H1 (cell line): ENCODE data around the gene DSTN. TPM values are rescaled to one million over a fixed set of nuclear protein-coding genes. Genes with fewer than 3 reads are reported as not detected.

Source experiments
- CTCF ChIA-PET: fragments of 300-600 bp; sonication (Branson Sonifier 250); formaldehyde crosslinking; loops from one replicate; lab custom pipeline; 2021; ENCODE audit not compliant: partially characterized antibody; lab: Charles Lee
- POLR2A ChIA-PET: fragments of 300-600 bp; sonication (Branson Sonifier 250); formaldehyde crosslinking; loops from one replicate; lab custom pipeline; 2021; ENCODE audit warnings: inconsistent platforms; ENCODE audit not compliant: partially characterized antibody; lab: Charles Lee
- DNase-seq, 2 experiments: peaks; one replicate each; pipeline versions ENCODE4 v3.0.0 to v3.0.0-alpha.2; 2010 to 2022; ENCODE audit warnings: low spot score in 2 of 2, low read depth in 1 of 2, mixed read lengths in 1 of 2
- FAIRE-seq: peaks from 2 replicates; lab custom pipeline; 2011; peaks lifted over from hg19 to GRCh38; lab: Jason Lieb, UNC
- H2AFZ ChIP-seq: 2 replicates; pipeline ENCODE4 v1.8.1; 2012; ENCODE audit warnings: low read length, inconsistent platforms
- H2AK5ac ChIP-seq: 2 replicates; pipeline ENCODE4 v1.6.1; 2013; ENCODE audit warnings: low read depth, low read length
- H2BK120ac ChIP-seq: replicated peaks from 2 replicates; pipeline ENCODE3; 2013; ENCODE audit warnings: low read depth, low read length, inconsistent platforms
- H2BK12ac ChIP-seq: 2 replicates; pipeline ENCODE4 v1.6.1; 2013; ENCODE audit warnings: low read depth, low read length
- H2BK15ac ChIP-seq: 2 replicates; pipeline ENCODE4 v1.6.1; 2013; ENCODE audit warnings: low read length
- H2BK20ac ChIP-seq: 2 replicates; pipeline ENCODE4 v1.6.1; 2013; ENCODE audit warnings: low read length
- H2BK5ac ChIP-seq: 2 replicates; pipeline ENCODE4 v1.6.1; 2013; ENCODE audit warnings: low read depth, low read length
- H3K14ac ChIP-seq: 2 replicates; pipeline ENCODE4 v1.6.1; 2013; ENCODE audit warnings: inconsistent platforms; ENCODE audit not compliant: insufficient read length
- H3K18ac ChIP-seq: 2 replicates; pipeline ENCODE4 v1.6.1; 2013; ENCODE audit warnings: low read length; ENCODE audit errors: extremely low read depth
- H3K23ac ChIP-seq: 2 replicates; pipeline ENCODE4 v1.6.1; 2013; ENCODE audit warnings: inconsistent platforms; ENCODE audit not compliant: insufficient read length
- H3K23me2 ChIP-seq: 2 replicates; pipeline ENCODE4 v1.6.1; 2013; ENCODE audit warnings: low read depth, low read length
- H3K27ac ChIP-seq: 2 replicates; pipeline ENCODE4 v1.6.1; 2011; ENCODE audit warnings: low read depth, low read length, inconsistent platforms
- H3K27me3 ChIP-seq, 4 experiments: replicated peaks in 1 of 4; 1 replicate in 1 of 4; 2 replicates in 3 of 4; pipeline versions ENCODE4 v1.6.1 to v1.8.1; 2011 to 2013; ENCODE audit warnings: low read length in 3 of 4, mild to moderate bottlenecking in 3 of 4, inconsistent platforms in 2 of 4, mixed read lengths in 2 of 4, moderate library complexity in 1 of 4; ENCODE audit not compliant: control insufficient read depth in 3 of 4, insufficient read depth in 3 of 4; ENCODE audit errors: extremely low read depth in 1 of 4
- H3K36me3 ChIP-seq, 4 experiments: 2 replicates each; pipeline versions ENCODE4 v1.6.1 to v1.8.1; 2011 to 2013; ENCODE audit warnings: mild to moderate bottlenecking in 4 of 4, low read length in 3 of 4, moderate library complexity in 2 of 4, control low read depth in 1 of 4, inconsistent platforms in 1 of 4; ENCODE audit not compliant: insufficient read depth in 4 of 4, control insufficient read depth in 2 of 4
- H3K4ac ChIP-seq: replicated peaks from 2 replicates; pipeline ENCODE3; 2013; ENCODE audit warnings: low read length, low read depth, mixed read lengths, inconsistent platforms; ENCODE audit not compliant: insufficient read length
- H3K4me1 ChIP-seq, 4 experiments: replicated peaks in 1 of 4; 1 replicate in 1 of 4; 2 replicates in 3 of 4; pipeline versions ENCODE4 v1.6.1 to v1.8.1; 2011 to 2013; ENCODE audit warnings: low read length in 3 of 4, inconsistent platforms in 2 of 4, mixed read lengths in 1 of 4; ENCODE audit not compliant: insufficient read depth in 4 of 4, control insufficient read depth in 3 of 4
- H3K4me2 ChIP-seq, 2 experiments: 2 replicates each; pipeline versions ENCODE4 v1.6.1 to v1.8.1; 2011 to 2013; ENCODE audit warnings: low read depth in 2 of 2, low read length in 2 of 2, control low read depth in 1 of 2, inconsistent platforms in 1 of 2, mild to moderate bottlenecking in 1 of 2; ENCODE audit not compliant: insufficient read depth in 1 of 2
- H3K4me3 ChIP-seq, 4 experiments: fragments of 200-600, 300-600 bp in 1 of 4; sonication (generic), shearing (Covaris generic), sonication (Bioruptor Twin) in 1 of 4; 2 replicates each; pipeline versions ENCODE4 v1.5.1 to v1.8.1; 2011 to 2016; ENCODE audit warnings: low read length in 4 of 4, low read depth in 3 of 4, control low read depth in 2 of 4, inconsistent platforms in 2 of 4, mild to moderate bottlenecking in 2 of 4, mixed read lengths in 1 of 4, moderate library complexity in 1 of 4; ENCODE audit not compliant: insufficient read depth in 2 of 4; ENCODE audit errors: extremely low read depth in 1 of 4
- H3K56ac ChIP-seq: replicated peaks from 2 replicates; pipeline ENCODE3; 2013; ENCODE audit warnings: low read depth, mild to moderate bottlenecking, mixed read lengths, low read length, inconsistent platforms; ENCODE audit not compliant: insufficient read length
- H3K79me1 ChIP-seq: 2 replicates; pipeline ENCODE4 v1.6.1; 2013; ENCODE audit warnings: low read depth, low read length, control low read depth
- H3K79me2 ChIP-seq, 2 experiments: 2 replicates each; pipeline versions ENCODE4 v1.6.1 to v1.8.1; 2012 to 2013; ENCODE audit warnings: low read length in 2 of 2, mild to moderate bottlenecking in 2 of 2, inconsistent platforms in 1 of 2; ENCODE audit not compliant: insufficient read depth in 2 of 2, control insufficient read depth in 1 of 2
- H3K9ac ChIP-seq, 4 experiments: replicated peaks in 1 of 4; 1 replicate in 1 of 4; 2 replicates in 3 of 4; pipeline versions ENCODE4 v1.6.1 to v1.8.1; 2011 to 2013; ENCODE audit warnings: low read depth in 3 of 4, low read length in 3 of 4, control low read depth in 2 of 4, mild to moderate bottlenecking in 2 of 4, moderate library complexity in 2 of 4, inconsistent platforms in 1 of 4; ENCODE audit errors: extremely low read depth in 1 of 4
- H3K9me3 ChIP-seq, 2 experiments: 2 replicates each; pipeline versions ENCODE4 v1.6.1 to v1.8.1; 2012 to 2013; ENCODE audit warnings: mild to moderate bottlenecking in 2 of 2, moderate library complexity in 2 of 2, control low read depth in 1 of 2, inconsistent platforms in 1 of 2, low read depth in 1 of 2, low read length in 1 of 2, mixed read lengths in 1 of 2; ENCODE audit not compliant: insufficient read depth in 2 of 2
- H4K20me1 ChIP-seq, 2 experiments: replicated peaks in 1 of 2; 2 replicates each; pipeline versions ENCODE3 to v1.8.1; 2011 to 2013; ENCODE audit warnings: inconsistent platforms in 2 of 2, low read length in 2 of 2, mild to moderate bottlenecking in 1 of 2; ENCODE audit not compliant: insufficient read depth in 2 of 2, control insufficient read depth in 1 of 2
- H4K5ac ChIP-seq: 2 replicates; pipeline ENCODE4 v1.6.1; 2013; ENCODE audit warnings: low read length, low read depth, mixed read lengths, inconsistent platforms; ENCODE audit not compliant: insufficient read length
- H4K8ac ChIP-seq: 2 replicates; pipeline ENCODE4 v1.8.0; 2013; ENCODE audit warnings: mild to moderate bottlenecking, moderate library complexity, low read length, inconsistent platforms; ENCODE audit not compliant: insufficient read depth; ENCODE audit errors: extremely low read depth
- H4K91ac ChIP-seq: replicated peaks from 2 replicates; pipeline ENCODE3; 2013; ENCODE audit warnings: low read length, mixed read lengths, inconsistent platforms; ENCODE audit not compliant: insufficient read length
- BRCA1 ChIP-seq: IDR thresholded peaks from 2 replicates; pipeline ENCODE4 v1.6.1; 2012; ENCODE audit warnings: low read depth, low read length, improper control_type of control experiment
- MAFK ChIP-seq: IDR thresholded peaks from 2 replicates; pipeline ENCODE4 v1.6.1; 2012; ENCODE audit warnings: low read depth, mild to moderate bottlenecking, improper control_type of control experiment, low read length
- NRF1 ChIP-seq: IDR thresholded peaks from 2 replicates; pipeline ENCODE4 v1.6.1; 2011; ENCODE audit warnings: mild to moderate bottlenecking, low read depth, low read length, improper control_type of control experiment
- POLR2AphosphoS5 ChIP-seq: IDR thresholded peaks from 2 replicates; pipeline ENCODE4 v1.6.1; 2011; ENCODE audit warnings: low read depth, low read length
- TBP ChIP-seq: IDR thresholded peaks from 2 replicates; pipeline ENCODE4 v1.6.1; 2011; ENCODE audit warnings: low read depth, low read length, improper control_type of control experiment
- WGBS, 2 experiments: shearing (Covaris generic) in 1 of 2; methylation state at CpG; one replicate each; pipeline versions ENCODE4 v1.1.6 to v1.1.7; 2013 to 2015; ENCODE audit warnings: low lambda C conversion rate in 2 of 2, mixed read lengths in 2 of 2, inconsistent platforms in 1 of 2, low coverage in 1 of 2, missing lambda C conversion rate in 1 of 2; ENCODE audit not compliant: insufficient replicate concordance in 2 of 2, insufficient coverage in 1 of 2, insufficient read length in 1 of 2; ENCODE audit errors: extremely low coverage in 1 of 2, missing lambda C conversion rate in 1 of 2; 5-methylcytosine and 5-hydroxymethylcytosine counted together
- polyA plus RNA-seq, 7 experiments: library from polyadenylated mRNA; depleted of rRNA in 3 of 7; stranded (reverse) in 5 of 7; unstranded in 2 of 7; fragments of >200 nt in 5 of 7; fragments of 200-250 nt in 2 of 7; gene quantifications; 1 replicate in 5 of 7; 2 replicates in 1 of 7; 4 replicates in 1 of 7; pipeline versions ENCODE4 v1.2.1 to v1.2.3, GENCODE V29; 2011 to 2013; ENCODE audit warnings: missing spikeins in 2 of 7, mixed read lengths in 2 of 7
- total RNA-seq: library from RNA; stranded (reverse); fragmentation: NEBNext Ultra II Directional; extraction: Animal tissue kit (Norgen Biotek cat#: 25700); gene quantifications from 2 replicates; pipeline ENCODE4 v1.2.1, GENCODE V29; 2021

DSTN gene
- total and polyA plus RNA-seq, 2 of the 8 experiments (the other 6 are each of a cell fraction or from before 2014, with no cell fraction given), result 43.3 to 208 TPM

- no peak overlapping the region for H4K91ac ChIP-seq
- H2AFZ ChIP-seq, result no peak overlapping the region
- no peak overlapping the region for H2BK5ac ChIP-seq
- no peak overlapping the region for H3K4me2 ChIP-seq
- POLR2A ChIA-PET, result interaction anchor here (0.9 to 1.5 kb wide), 3 partner anchors 12 to 112 kb away, joined by 3 to 6 read pairs (median 3); partner anchors contain the start of gene BFSP1
- no peak for FAIRE-seq
- no peak overlapping the region for H3K4me3 ChIP-seq
- H3K79me1 ChIP-seq, result peaks cover 2% of the 10 kb centered on the region; the same call in 1 of the 2 replicates
- no peak for TF ChIP-seq TBP
- TF ChIP-seq NRF1, result no peak
- 0 out of 2 replicates have a peak, but pooled peaks have one; percentile 33 for TF ChIP-seq POLR2AphosphoS5
- TF ChIP-seq BRCA1, result no peak
- TF ChIP-seq MAFK, result no peak
- H3K4ac ChIP-seq, result no peak overlapping the region
- H4K20me1 ChIP-seq, result peaks cover 4 to 5% of the 10 kb centered on the region in 2 experiments
- H3K36me3 ChIP-seq, result peaks cover 0 to 20% (median 5%) of the 10 kb centered on the region in 4 experiments; a peak in 6 of 8 replicates
- no peaks in the 10 kb centered on the region for H3K27me3 ChIP-seq
- CTCF ChIA-PET, result interaction anchor here (0.7 to 10.0 kb wide), 11 partner anchors 8 to 111 kb away, joined by 3 to 114 read pairs (median 8); no protein-coding TSS in a partner anchor
- no peak overlapping the region for H3K56ac ChIP-seq
- H4K5ac ChIP-seq, result no peak overlapping the region
- H3K23me2 ChIP-seq, result no peaks in the 10 kb centered on the region
- no peak overlapping the region for H2BK120ac ChIP-seq
- no peak overlapping the region for H2BK12ac ChIP-seq
- no peak overlapping the region for H3K9ac ChIP-seq
- no peaks in the 10 kb centered on the region for H3K9me3 ChIP-seq
- no peak overlapping the region for H2BK20ac ChIP-seq
- DNase-seq, result no peak
- no peak overlapping the region for H2BK15ac ChIP-seq
- no peaks in the 10 kb centered on the region for H3K79me2 ChIP-seq
- peaks cover 0 to 8% (median 1%) of the 10 kb centered on the region in 4 experiments; a peak in 3 of 7 replicates for H3K4me1 ChIP-seq
- 88% methylated on average over 16 of the region's 20 CpGs; no CpG with 5 or more reads in 1 of the 2 experiments for WGBS, 2 experiments
- no peak overlapping the region for H3K14ac ChIP-seq
- no peak overlapping the region for H4K8ac ChIP-seq
- no peak overlapping the region for H3K27ac ChIP-seq
- H3K23ac ChIP-seq, result no peak overlapping the region
- H2AK5ac ChIP-seq, result no peak overlapping the region
- H3K18ac ChIP-seq, result no peak overlapping the region
Measured at GRCh38 chr20:17614176-17614811, 44.4 kb downstream of the DSTN start.
